ENCODE measurements around the gene C1orf21.

The C1orf21 gene

GRCh38 chr1:184455786-184456185 is 69.0 kb downstream of the C1orf21 start:
- DNase-seq: no peak

- DNase-seq: no peak
Observed at GRCh38 chr1:184456189-184456588, 69.4 kb downstream of the C1orf21 start.

GRCh38 chr1:184457500-184457899 is 70.7 kb downstream of the C1orf21 start:
- no peak for DNase-seq

- DNase-seq: no peak
Observed at GRCh38 chr1:184461321-184461720, 74.5 kb downstream of the C1orf21 start.

- DNase-seq: no peak
Observed at GRCh38 chr1:184462155-184462554, 75.3 kb downstream of the C1orf21 start.

- DNase-seq: no peak
Observed at GRCh38 chr1:184462990-184463389, 76.2 kb downstream of the C1orf21 start.

- DNase-seq: no peak
Observed at GRCh38 chr1:184463680-184464079, 76.9 kb downstream of the C1orf21 start.

- DNase-seq: no peak
Observed at GRCh38 chr1:184464757-184465156, 77.9 kb downstream of the C1orf21 start.

GRCh38 chr1:184465489-184466146 is 78.8 kb downstream of the C1orf21 start:
- DNase-seq: no peak

GRCh38 chr1:184467295-184467694 is 80.5 kb downstream of the C1orf21 start:
- DNase-seq: no peak

- no peak for DNase-seq
Observed at GRCh38 chr1:184469396-184469795, 82.6 kb downstream of the C1orf21 start.

GRCh38 chr1:184471686-184472085 is 84.9 kb downstream of the C1orf21 start:
- no peak for DNase-seq

- DNase-seq: no peak
Observed at GRCh38 chr1:184472136-184472535, 85.3 kb downstream of the C1orf21 start.

- no peak for DNase-seq
Observed at GRCh38 chr1:184473176-184473966, 86.5 kb downstream of the C1orf21 start.

GRCh38 chr1:184476187-184476586 is 89.4 kb downstream of the C1orf21 start:
- no peak for DNase-seq

GRCh38 chr1:184479435-184480167 is 92.8 kb downstream of the C1orf21 start:
- DNase-seq: no peak

GRCh38 chr1:184480736-184481135 is 93.9 kb downstream of the C1orf21 start:
- no peak for DNase-seq

- no peak for DNase-seq
Observed at GRCh38 chr1:184482136-184482535, 95.3 kb downstream of the C1orf21 start.

- DNase-seq: no peak
Observed at GRCh38 chr1:184483101-184483683, 96.4 kb downstream of the C1orf21 start.

GRCh38 chr1:184485751-184486723 is 99.2 kb downstream of the C1orf21 start:
- no peak for DNase-seq

GRCh38 chr1:184486761-184487445 is 100.1 kb downstream of the C1orf21 start:
- DNase-seq: no peak

Data from NCI-H1092 treated with DMSO at 0.1 percent for 48 hours (cell line).